ENCODE data around the gene PLEKHA5.

Gene PLEKHA5

DNA sequence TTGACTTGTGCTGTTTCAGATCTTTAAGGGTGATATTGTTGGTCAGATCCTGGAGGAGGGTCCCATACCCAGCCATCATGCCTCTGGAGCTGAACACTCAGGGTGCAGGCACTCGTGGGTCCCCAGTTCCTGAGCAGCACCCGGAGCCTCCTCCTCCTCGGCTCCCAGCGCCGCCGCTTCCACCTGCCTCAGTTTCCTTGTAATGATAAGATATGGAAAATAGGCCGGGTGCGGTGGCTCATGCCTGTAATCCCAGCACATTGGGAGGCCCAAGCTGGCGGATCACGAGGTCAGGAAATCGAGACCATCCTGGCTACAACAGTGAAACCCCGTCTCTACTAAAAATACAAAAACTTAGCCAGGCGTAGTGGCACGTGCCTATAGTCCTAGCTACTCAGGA, 289.6 kb downstream of the PLEKHA5 start:
- DNase-seq = no peak
- H3K4me3 Mint-ChIP-seq = no peak overlapping the region
- no peaks in the 10 kb centered on the region for H3K9me3 Mint-ChIP-seq
- peaks cover 6% of the 10 kb centered on the region for H3K4me1 Mint-ChIP-seq
- H3K27me3 Mint-ChIP-seq = no peaks in the 10 kb centered on the region
- ATAC-seq = no peak
- no peaks in the 10 kb centered on the region for H3K36me3 Mint-ChIP-seq (ENCODE audit: low read depth)
- H3K27ac Mint-ChIP-seq = no peak overlapping the region

DNA sequence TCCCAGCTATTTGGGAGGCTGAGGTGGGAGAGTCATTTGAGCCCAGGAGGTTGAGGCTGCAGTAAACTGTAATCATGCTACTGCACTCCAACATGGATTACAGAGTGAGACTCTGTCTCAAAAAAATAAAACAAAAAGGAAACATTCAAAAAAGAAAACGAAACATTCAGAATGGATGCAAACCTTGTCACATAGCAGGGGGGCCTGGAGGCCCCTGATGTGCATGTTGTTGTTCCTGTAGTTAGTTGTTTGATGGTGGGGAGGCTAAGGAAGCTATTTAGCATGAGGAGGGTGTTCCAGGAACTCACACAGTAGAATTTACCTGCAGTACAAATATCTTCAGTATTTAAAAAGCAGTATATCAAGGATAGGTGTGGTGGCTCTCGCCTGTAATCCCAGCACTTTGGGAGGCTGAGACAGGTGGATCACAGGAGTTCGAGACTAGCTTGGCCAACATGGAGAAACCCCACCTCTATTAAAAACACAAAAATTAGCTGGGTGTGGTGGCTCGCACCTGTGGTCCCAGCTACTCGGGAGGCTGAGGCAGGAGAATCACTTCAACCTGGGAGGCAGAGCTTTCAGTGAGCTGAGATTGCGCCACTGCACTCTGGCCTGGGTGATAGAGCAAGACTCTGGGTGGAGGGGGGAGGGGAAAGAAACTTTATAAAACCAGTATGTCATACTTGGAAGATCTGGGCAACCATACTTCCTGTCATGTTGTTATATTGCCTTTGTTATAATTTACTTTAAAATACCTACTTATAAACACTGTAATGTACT, 292.2 kb downstream of the PLEKHA5 start:
- ATAC-seq (no peak), DNase-seq (no peak)
- Mint-ChIP-seq H3K9me3 (no peaks in the 10 kb centered on the region), H3K4me3 (no peak overlapping the region), H3K27ac (no peak overlapping the region), H3K36me3 (ENCODE audit: low read depth) (no peaks in the 10 kb centered on the region), H3K4me1 (peaks cover 6% of the 10 kb centered on the region), H3K27me3 (no peaks in the 10 kb centered on the region)

DNA sequence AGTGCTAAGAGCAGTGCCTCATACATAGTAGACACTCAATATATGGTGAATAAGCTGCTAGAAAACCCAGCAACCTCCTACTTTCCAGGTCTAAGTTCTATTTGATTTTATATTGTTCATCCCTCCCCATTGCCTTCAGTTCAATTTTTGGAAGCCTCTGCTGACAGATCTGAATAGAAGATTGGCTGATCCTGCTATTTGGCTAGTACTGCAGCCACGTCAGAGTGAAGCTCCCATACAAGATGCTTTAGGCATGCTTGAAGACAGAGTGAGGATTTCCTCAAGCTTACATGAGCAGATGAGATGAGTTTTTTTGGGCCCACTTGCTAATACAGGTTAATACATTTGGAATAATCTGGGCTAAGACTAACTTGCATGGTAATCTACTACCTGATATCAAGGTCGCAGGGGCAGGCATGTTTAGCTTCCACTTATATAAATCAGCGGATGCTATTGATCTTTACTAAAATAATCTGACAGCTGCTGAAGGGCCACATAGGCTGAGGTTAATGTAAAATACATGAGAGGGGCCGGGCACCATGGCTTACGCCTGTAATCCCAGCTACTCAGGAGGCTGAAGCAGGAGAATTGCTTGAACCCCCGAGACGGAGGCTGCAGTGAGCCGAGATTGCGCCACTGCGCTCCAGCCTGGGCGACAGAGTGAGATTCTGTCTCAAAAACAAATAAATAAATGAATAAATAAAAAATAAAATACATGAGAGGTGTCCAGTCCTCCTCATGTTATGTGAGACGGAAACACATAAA, 293.8 kb downstream of the PLEKHA5 start:
- no peaks in the 10 kb centered on the region for H3K36me3 Mint-ChIP-seq (ENCODE audit: low read depth)
- no peak overlapping the region for H3K27ac Mint-ChIP-seq
- no peaks in the 10 kb centered on the region for H3K27me3 Mint-ChIP-seq
- no peaks in the 10 kb centered on the region for H3K9me3 Mint-ChIP-seq
- no peak for DNase-seq
- H3K4me3 Mint-ChIP-seq = no peak overlapping the region
- ATAC-seq = no peak
- H3K4me1 Mint-ChIP-seq = peaks cover 8% of the 10 kb centered on the region
